ENCODE data around the gene CLDN11. TPM values are rescaled to one million over a fixed set of nuclear protein-coding genes. Genes with fewer than 3 reads are reported as not detected.

Gene CLDN11
- polyA plus RNA-seq, 1 of the 3 experiments (the other 2 are of a cell fraction) = 2.2 TPM

- H3F3A ChIP-seq (replicated peaks; ENCODE audit: insufficient read depth) = peaks cover 17% of the 10 kb centered on the region
- POLR2A ChIA-PET = interaction anchor here (0.5 kb wide), 1 partner anchor 10 kb away, joined by 3 read pairs; no protein-coding TSS in a partner anchor
- no peaks in the 10 kb centered on the region for H3K27me3 ChIP-seq (ENCODE audit: insufficient read depth)
- DNase-seq = no peak
- WGBS (ENCODE audit: low lambda C conversion rate) = 92% methylated on average over 3 of the region's 3 CpGs
- H3K36me3 ChIP-seq (replicated peaks in 1 of 2; ENCODE audit: control insufficient read depth in 1 of 2, insufficient read depth in 2 of 2, low read length in 1 of 2) = peaks cover 47 to 82% of the 10 kb centered on the region in 2 experiments
- peaks cover 18% of the 10 kb centered on the region for H4K20me1 ChIP-seq (ENCODE audit: insufficient read depth)
- peaks cover 0 to 10% of the 10 kb centered on the region in 2 experiments; a peak in 1 of 4 replicates for H3K4me1 ChIP-seq (ENCODE audit: control insufficient read depth in 1 of 2, insufficient read depth in 2 of 2, low read depth in 1 of 2, low read length in 1 of 2)
- no peaks in the 10 kb centered on the region for H3K9me2 ChIP-seq
- no peak overlapping the region for H3K9ac ChIP-seq
- H2AFZ ChIP-seq (ENCODE audit: low read depth) = no peak overlapping the region
- H3K9me3 ChIP-seq = no peaks in the 10 kb centered on the region
- no peak overlapping the region for H3K4me3 ChIP-seq (ENCODE audit: low read depth in 2 of 2, low read length in 1 of 2)
- H3K79me2 ChIP-seq (ENCODE audit: insufficient read depth) = peaks cover 96% of the 10 kb centered on the region
- H3K4me2 ChIP-seq = no peak overlapping the region
- TF ChIP-seq IRF3 (IDR thresholded peaks at IDR 0.05; ENCODE audit: low read depth, low read length) (no peak), GABPA (IDR thresholded peaks at IDR 0.05; ENCODE audit: low read depth) (no peak), JUND (IDR thresholded peaks at IDR 0.05) (no peak), TEAD4 (IDR thresholded peaks at IDR 0.05; ENCODE audit: borderline replicate concordance, insufficient read depth) (no peak), RCOR1 (IDR thresholded peaks at IDR 0.05; ENCODE audit: low read length) (no peak), YY1 (IDR thresholded peaks at IDR 0.05; ENCODE audit: low read depth) (no peak), NRF1 (IDR thresholded peaks at IDR 0.05; ENCODE audit: low read depth, low read length) (no peak), REST (IDR thresholded peaks at IDR 0.05; ENCODE audit: low read depth, low read length) (no peak)
- CTCF ChIA-PET = interaction anchor here (0.7 to 0.9 kb wide), 2 partner anchors 27 to 167 kb away, joined by 3 read pairs; no protein-coding TSS in a partner anchor
- H3K27ac ChIP-seq (ENCODE audit: low read depth in 2 of 2, low read length in 1 of 2) = no peak overlapping the region
These were observed 32.2 kb upstream of the CLDN11 start for GRCh38 chr3:170386468-170386867.

GRCh38 chr3:170387950-170388349 lies 30.7 kb upstream of the CLDN11 start:
- peaks cover 58 to 84% of the 10 kb centered on the region in 2 experiments for H3K36me3 ChIP-seq (replicated peaks in 1 of 2; ENCODE audit: control insufficient read depth in 1 of 2, insufficient read depth in 2 of 2, low read length in 1 of 2)
- peaks cover 13% of the 10 kb centered on the region for H3F3A ChIP-seq (replicated peaks; ENCODE audit: insufficient read depth)
- H3K4me2 ChIP-seq = no peak overlapping the region
- CTCF ChIA-PET = interaction anchor here (1.3 to 1.4 kb wide), 2 partner anchors 14 to 31 kb away, joined by 3 read pairs; partner anchors contain the start of gene SKIL
- H3K9me3 ChIP-seq = no peaks in the 10 kb centered on the region
- H3K27me3 ChIP-seq (ENCODE audit: insufficient read depth) = no peaks in the 10 kb centered on the region
- peaks cover 0 to 7% of the 10 kb centered on the region in 2 experiments; a peak in 1 of 4 replicates for H3K4me1 ChIP-seq (ENCODE audit: control insufficient read depth in 1 of 2, insufficient read depth in 2 of 2, low read depth in 1 of 2, low read length in 1 of 2)
- no peak overlapping the region for H3K27ac ChIP-seq (ENCODE audit: low read depth in 2 of 2, low read length in 1 of 2)
- no peak overlapping the region for H3K4me3 ChIP-seq (ENCODE audit: low read depth in 2 of 2, low read length in 1 of 2)
- POLR2A ChIA-PET = no interaction called here
- peaks cover 92% of the 10 kb centered on the region for H3K79me2 ChIP-seq (ENCODE audit: insufficient read depth)
- DNase-seq = no peak
- no peak overlapping the region for H2AFZ ChIP-seq (ENCODE audit: low read depth)
- H3K9ac ChIP-seq = no peak overlapping the region
- H4K20me1 ChIP-seq (ENCODE audit: insufficient read depth) = peaks cover 10% of the 10 kb centered on the region
- no peak for TF ChIP-seq SMC3 (IDR thresholded peaks at IDR 0.05; ENCODE audit: low read depth, low read length)
- TF ChIP-seq CTCF (IDR thresholded peaks at IDR 0.05) = peak; percentile 22; the same call in 1 of the 2 replicates
- no peaks in the 10 kb centered on the region for H3K9me2 ChIP-seq

Measured in SK-N-SH (cell line).